DOHH2 (cell line): ENCODE results near the gene TMSB10.

ENCODE experiments used
- CTCF ChIP-seq: fragments of 200-600 bp; sonication (generic); IDR thresholded peaks from one replicate; pipeline ENCODE4 v1.5.1; 2014; ENCODE audit warnings: antibody characterized with exemption, mild to moderate bottlenecking, low read depth, low read length; ENCODE audit not compliant: poor library complexity, severe bottlenecking
- EZH2phosphoT487 ChIP-seq: fragments of 200-600 bp; sonication (generic); IDR thresholded peaks from 2 replicates; pipeline ENCODE4 v1.6.1; 2017; ENCODE audit warnings: borderline replicate concordance, mild to moderate bottlenecking, antibody characterized with exemption, low read length, moderate library complexity, mixed read lengths

- TF ChIP-seq CTCF: no peak
- no peak for TF ChIP-seq EZH2phosphoT487
Measured at GRCh38 chr2:84947010-84947593, 41.6 kb downstream of the TMSB10 start.
